Stomach (tissue), 9 donors: Measurements from ENCODE around the gene EIF2S2. TPM values are rescaled to one million over a fixed set of nuclear protein-coding genes. Genes with fewer than 3 reads are reported as not detected.

Experiments used
- DNase-seq, 2 donors: peaks; one replicate each; pipeline versions ENCODE4 v3.0.0 to v3.0.0-alpha.2; 2013 to 2019
- H3K27ac ChIP-seq, 5 donors: fragments of 200-600 bp in 4 of 5; sonication (generic) in 4 of 5; one replicate each; pipeline ENCODE4 v1.5.1; 2013 to 2019; ENCODE audit warnings: mild to moderate bottlenecking in 1 of 5, moderate library complexity in 1 of 5
- H3K27me3 ChIP-seq, 3 donors: fragments of 200-600 bp; sonication (generic); one replicate each; pipeline ENCODE4 v1.5.1; 2017 to 2019; ENCODE audit warnings: mixed run types in 1 of 3
- H3K36me3 ChIP-seq, 4 donors: fragments of 200-600 bp; sonication (generic); 1 replicate in 3 of 4; 2 replicates in 1 of 4; pipeline ENCODE4 v1.5.1; 2016 to 2019
- H3K4me1 ChIP-seq, 4 donors: fragments of 200-600 bp; sonication (generic); one replicate each; pipeline ENCODE4 v1.5.1; 2016 to 2019
- H3K4me3 ChIP-seq, 4 donors: fragments of 200-600 bp; sonication (generic) in 3 of 4; one replicate each; pipeline ENCODE4 v1.5.1; 2016 to 2019; ENCODE audit warnings: mild to moderate bottlenecking in 1 of 4
- H3K9me3 ChIP-seq, 4 donors: fragments of 200-600 bp; sonication (generic); one replicate each; pipeline ENCODE4 v1.5.1; 2016 to 2019
- CTCF ChIP-seq, 7 experiments: fragments of 450-650 bp in 4 of 7; fragments of 200-600 bp in 3 of 7; sonication (generic) in 3 of 7; IDR thresholded peaks; one replicate each; pipeline ENCODE4 v1.5.1; 2016 to 2019; ENCODE audit warnings: antibody characterized with exemption in 7 of 7, control low read depth in 2 of 7, mild to moderate bottlenecking in 1 of 7
- EP300 ChIP-seq: sonication (generic); formaldehyde crosslinking; IDR thresholded peaks from one replicate; pipeline ENCODE4 v1.6.1; 2017; ENCODE audit warnings: antibody characterized with exemption
- POLR2A ChIP-seq, 4 donors: fragments of 450-650 bp; IDR thresholded peaks; one replicate each; pipeline ENCODE4 v1.6.1; 2016; ENCODE audit warnings: antibody characterized with exemption in 4 of 4, control low read depth in 2 of 4, mild to moderate bottlenecking in 1 of 4, moderate library complexity in 1 of 4
- POLR2AphosphoS5 ChIP-seq, 3 donors: sonication (generic); formaldehyde crosslinking; IDR thresholded peaks; one replicate each; pipeline ENCODE4 v1.6.1; 2016; ENCODE audit warnings: antibody characterized with exemption in 3 of 3
- WGBS, 5 donors: extraction: QIAGEN DNeasy Blood & Tissue Kit in 3 of 5; methylation state at CpG; one replicate each; pipeline versions ENCODE4 v1.1.5 to v1.1.7; 2013 to 2018; 5-methylcytosine and 5-hydroxymethylcytosine counted together
- intact Hi-C: fragments of 100-400 bp; cut with DNase I; formaldehyde crosslinking; loops from one replicate; pipeline ENCODE4 v1.15.1; 2023; ENCODE audit warnings: low total_unique reads
- polyA plus RNA-seq, 3 donors: library from polyadenylated mRNA; stranded (reverse); fragments of 200-250 nt; gene quantifications; one replicate each; pipeline ENCODE4 v1.2.3, GENCODE V29; 2013
- total RNA-seq, 5 donors: library from RNA; depleted of rRNA; stranded (reverse); fragments of >200 nt; gene quantifications; one replicate each; pipeline versions ENCODE4 v1.1.0 to v1.2.3, GENCODE V29; 2014 to 2016
- donor health status: healthy with polysubstance abuse.
- donor health status: Bipolar disorder and iron deficiency.
- donor health status: healthy.

Gene EIF2S2
- total and polyA plus RNA-seq, 8 donors = 26.6 to 92.4 (median 45.6) TPM

GRCh38 chr20:34122274-34122980 lies 10.4 kb upstream of the EIF2S2 start:
- H3K4me3 ChIP-seq = no peak overlapping the region
- no peaks in the 10 kb centered on the region for H3K4me1 ChIP-seq
- H3K36me3 ChIP-seq = no peaks in the 10 kb centered on the region
- TF ChIP-seq EP300 = no peak
- TF ChIP-seq POLR2A (IDR thresholded peaks at IDR 0.05) = no peak
- TF ChIP-seq CTCF (IDR thresholded peaks at IDR 0.05) = no peak
- TF ChIP-seq POLR2AphosphoS5 (IDR thresholded peaks at IDR 0.05) = no peak
- H3K27ac ChIP-seq = no peak overlapping the region
- no peak for DNase-seq
- 90 to 95% (median 93%) methylated on average over 43 of the region's 43 CpGs for WGBS, 5 donors
- no peaks in the 10 kb centered on the region for H3K9me3 ChIP-seq
- intact Hi-C loops = loop anchor here (10.0 kb wide), 1 partner anchor 258 kb away; no protein-coding TSS in a partner anchor
- H3K27me3 ChIP-seq = no peaks in the 10 kb centered on the region

GRCh38 chr20:34120213-34120612 lies 8.2 kb upstream of the EIF2S2 start:
- H3K9me3 ChIP-seq = no peaks in the 10 kb centered on the region
- H3K4me3 ChIP-seq = no peak overlapping the region
- intact Hi-C loops = loop anchor here (10.0 kb wide), 1 partner anchor 255 kb away; no protein-coding TSS in a partner anchor
- TF ChIP-seq POLR2A (IDR thresholded peaks at IDR 0.05) = no peak
- TF ChIP-seq EP300 = no peak
- no peak for TF ChIP-seq CTCF (IDR thresholded peaks at IDR 0.05)
- no peak for TF ChIP-seq POLR2AphosphoS5 (IDR thresholded peaks at IDR 0.05)
- no peak for DNase-seq
- H3K27ac ChIP-seq = no peak overlapping the region
- no peaks in the 10 kb centered on the region for H3K36me3 ChIP-seq
- 85 to 92% (median 85%) methylated on average over 2 of the region's 2 CpGs for WGBS, 5 donors
- no peaks in the 10 kb centered on the region for H3K27me3 ChIP-seq
- H3K4me1 ChIP-seq = no peaks in the 10 kb centered on the region

GRCh38 chr20:34115232-34115631 lies 3.2 kb upstream of the EIF2S2 start:
- H3K9me3 ChIP-seq = no peaks in the 10 kb centered on the region
- no peaks in the 10 kb centered on the region for H3K36me3 ChIP-seq
- H3K4me3 ChIP-seq = no peak overlapping the region
- DNase-seq = no peak
- peaks cover 4 to 16% (median 12%) of the 10 kb centered on the region in 4 donors for H3K4me1 ChIP-seq
- intact Hi-C loops = no loop called here
- no peaks in the 10 kb centered on the region for H3K27me3 ChIP-seq
- H3K27ac ChIP-seq = no peak overlapping the region
- TF ChIP-seq POLR2AphosphoS5 (IDR thresholded peaks at IDR 0.05) (no peak), EP300 (no peak), CTCF (IDR thresholded peaks at IDR 0.05) (no peak), POLR2A (IDR thresholded peaks at IDR 0.05) (no peak)

- H3K4me1 ChIP-seq = peaks cover 9 to 20% (median 16%) of the 10 kb centered on the region in 4 donors
- peaks cover 0 to under 1% (median 0%) of the 10 kb centered on the region in 4 donors for H3K36me3 ChIP-seq
- H3K4me3 ChIP-seq = no peak overlapping the region
- intact Hi-C loops = no loop called here
- DNase-seq = no peak
- H3K27ac ChIP-seq = no peak overlapping the region
- no peaks in the 10 kb centered on the region for H3K9me3 ChIP-seq
- H3K27me3 ChIP-seq = no peaks in the 10 kb centered on the region
- TF ChIP-seq CTCF (IDR thresholded peaks at IDR 0.05) = no peak
- WGBS, 5 donors = 78 to 92% (median 85%) methylated on average over 4 of the region's 4 CpGs
These were observed 2.8 kb upstream of the EIF2S2 start for GRCh38 chr20:34114809-34115208.
